DMS153 treated with DMSO at 0.1 percent for 48 hours (cell line): ENCODE results near the gene GALNT18.

ENCODE experiments used
- DNase-seq: peaks from one replicate; lab custom pipeline; 2025; ENCODE audit not compliant: unreplicated experiment; lab: John Stamatoyannopoulos, UW

GALNT18 gene

DNA sequence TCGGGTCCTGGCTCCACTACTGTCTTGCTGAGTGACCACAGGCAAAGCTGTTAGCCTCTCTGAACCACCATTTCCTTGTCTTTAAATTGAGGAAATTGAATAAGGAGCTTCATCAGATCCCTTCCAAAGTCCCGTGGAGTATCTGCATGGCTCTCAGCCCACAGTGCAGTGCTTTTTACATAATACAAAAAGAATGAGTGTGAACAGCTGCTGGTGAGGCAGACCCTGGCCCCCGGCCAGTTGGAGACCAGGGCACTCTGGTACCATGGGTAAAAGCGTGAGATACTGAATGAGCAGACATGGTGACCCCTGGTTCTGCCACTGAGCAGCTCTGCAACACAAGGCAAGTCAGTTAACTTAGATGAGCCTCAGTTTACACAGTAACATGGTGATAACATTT lies 86.8 kb downstream of the GALNT18 start:
- no peak for DNase-seq

DNA sequence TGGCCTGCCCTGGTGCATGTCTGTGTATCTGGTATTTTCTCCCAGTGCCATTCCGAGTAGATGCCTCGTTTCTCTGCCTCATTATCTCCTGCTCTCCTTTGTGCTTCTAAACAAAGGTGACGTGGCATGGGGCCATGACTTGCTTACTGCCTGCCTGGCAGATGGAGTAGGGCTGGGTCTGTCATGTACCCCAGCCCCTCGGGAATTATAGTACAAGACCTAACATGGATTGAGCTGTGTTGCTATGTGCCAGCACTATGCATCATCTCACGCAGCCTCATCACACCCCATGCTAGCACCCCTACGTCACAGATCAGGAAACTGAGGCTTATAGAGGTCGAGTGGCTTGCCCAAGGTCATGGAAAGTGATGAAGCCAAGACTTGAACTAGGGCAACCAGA lies 88.1 kb downstream of the GALNT18 start:
- peak; percentile 26 for DNase-seq

DNA sequence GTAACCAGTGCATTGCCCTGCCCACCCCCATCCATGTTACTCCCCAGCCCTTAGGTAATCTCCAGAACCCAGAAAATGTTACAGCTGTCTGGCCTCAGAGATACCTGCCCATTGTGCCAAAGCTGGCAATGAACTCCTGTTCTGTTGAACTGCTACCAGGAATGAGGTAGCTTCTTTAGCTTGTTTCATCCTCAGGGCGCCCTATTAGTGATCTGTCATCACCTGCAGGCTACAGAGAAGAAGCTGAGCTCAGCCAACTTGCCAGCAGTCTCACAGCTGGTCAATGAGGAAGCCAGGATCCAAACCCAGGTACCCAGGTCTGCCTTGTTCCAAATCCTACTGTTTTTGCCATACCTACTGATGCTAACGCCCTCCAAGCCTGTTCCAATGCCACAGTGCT lies 88.7 kb downstream of the GALNT18 start:
- DNase-seq, result no peak

- DNase-seq, result no peak
Measured at GRCh38 chr11:11532574-11532973, 89.2 kb downstream of the GALNT18 start.

- DNase-seq, result no peak
Measured at GRCh38 chr11:11531131-11531908, 90.5 kb downstream of the GALNT18 start.

DNA sequence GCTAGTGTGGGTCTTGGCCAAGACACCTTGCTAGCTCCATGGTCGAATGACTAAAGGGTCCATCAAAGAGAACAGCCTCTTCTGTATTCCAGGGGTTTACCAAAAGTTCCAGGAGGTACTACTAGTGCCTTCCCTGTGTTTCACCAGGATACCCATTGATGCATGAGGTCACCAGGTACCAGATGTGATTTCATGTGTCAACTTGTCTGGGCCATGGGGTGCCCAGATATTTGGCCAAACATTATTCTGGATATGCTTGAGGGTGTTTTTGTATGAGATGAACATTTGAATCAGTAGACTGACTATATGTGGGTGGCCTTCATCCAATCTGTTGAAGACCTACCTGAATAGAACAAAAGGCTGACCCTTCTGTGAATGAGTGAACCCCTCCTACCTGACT lies 92.8 kb downstream of the GALNT18 start:
- no peak for DNase-seq

DNA sequence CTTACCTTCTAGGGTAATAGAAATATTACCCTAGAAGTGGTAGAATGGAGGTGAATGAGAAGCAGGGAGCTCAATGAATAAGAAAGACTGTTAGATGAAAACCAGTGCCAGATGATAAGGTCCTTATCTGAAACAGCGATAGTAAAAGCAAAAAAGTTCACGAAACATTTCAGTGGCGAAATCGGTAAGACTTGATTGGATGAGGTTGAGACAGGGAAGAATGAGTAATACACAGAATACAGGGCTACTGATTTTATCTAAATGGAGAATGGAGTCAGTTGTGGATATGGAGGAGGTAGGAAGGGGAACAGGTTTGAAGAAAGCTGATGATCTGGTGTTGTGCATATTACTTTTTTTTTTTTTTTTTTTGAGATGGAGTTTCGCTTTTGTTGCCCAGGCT lies 96.5 kb downstream of the GALNT18 start:
- no peak for DNase-seq

DNA sequence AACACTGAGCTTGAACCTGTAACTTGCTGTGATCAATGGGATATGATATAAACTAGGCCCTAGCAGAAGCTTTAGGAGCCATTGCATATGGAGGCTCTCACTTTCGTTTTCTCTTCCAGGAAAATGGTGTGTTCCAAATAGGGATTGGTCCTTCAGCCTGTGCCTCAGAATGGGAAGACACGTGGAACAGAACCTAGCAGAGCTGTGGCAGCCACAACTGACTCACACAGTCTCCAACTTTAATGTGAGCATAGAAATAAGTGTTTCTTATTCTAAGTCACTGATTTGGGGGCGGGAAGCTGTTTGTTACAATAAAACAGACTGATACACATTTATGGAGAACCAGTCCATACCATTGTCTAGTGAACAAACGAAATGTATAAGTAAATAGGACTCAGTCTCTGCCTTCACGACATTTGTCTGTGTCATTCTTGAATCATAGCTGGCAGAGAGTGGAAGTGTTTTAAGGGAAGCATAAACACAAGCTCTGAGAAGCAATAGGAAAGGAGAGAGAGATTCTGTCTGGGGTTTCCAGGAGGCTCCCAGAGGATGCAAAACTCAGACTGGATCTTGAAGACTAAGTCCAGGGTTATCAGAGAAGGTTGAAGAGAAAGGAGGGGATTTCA lies 97.3 kb downstream of the GALNT18 start:
- no peak for DNase-seq

GRCh38 chr11:11522591-11522990 lies 99.2 kb downstream of the GALNT18 start:
- no peak for DNase-seq

DNA sequence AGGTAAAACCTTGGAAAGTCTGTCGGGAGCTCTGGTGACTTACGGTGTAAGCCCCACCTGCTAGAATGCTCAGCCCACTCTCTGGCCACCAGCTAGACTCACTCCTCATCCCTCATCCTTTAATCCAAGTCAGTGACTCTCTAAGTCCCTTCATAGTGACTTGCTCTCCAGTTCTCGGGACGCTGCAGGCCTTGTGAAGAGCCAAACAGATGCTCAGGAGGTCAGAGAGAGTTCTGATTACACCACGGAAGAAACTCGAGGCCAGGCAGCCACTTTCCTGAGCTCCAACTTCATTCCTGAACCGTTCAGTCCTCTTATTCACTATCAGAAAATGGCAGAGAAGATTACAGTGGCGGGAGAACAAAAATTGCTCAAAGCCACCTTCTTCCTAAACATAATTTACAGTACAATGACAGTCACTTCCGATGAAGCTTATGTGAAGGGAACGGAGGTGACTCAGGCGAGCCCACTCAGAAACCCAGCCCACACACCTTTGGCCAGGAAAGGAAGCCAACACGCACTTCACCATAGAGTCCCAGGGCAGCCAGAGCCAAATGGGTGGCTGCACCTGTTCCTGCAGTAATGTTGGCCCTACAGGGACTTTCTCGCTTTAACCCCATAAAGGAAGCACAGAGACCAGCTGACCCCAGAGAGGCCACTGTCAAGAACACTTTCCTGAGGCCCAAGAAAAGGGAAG lies 100.4 kb downstream of the GALNT18 start:
- no peak for DNase-seq

DNA sequence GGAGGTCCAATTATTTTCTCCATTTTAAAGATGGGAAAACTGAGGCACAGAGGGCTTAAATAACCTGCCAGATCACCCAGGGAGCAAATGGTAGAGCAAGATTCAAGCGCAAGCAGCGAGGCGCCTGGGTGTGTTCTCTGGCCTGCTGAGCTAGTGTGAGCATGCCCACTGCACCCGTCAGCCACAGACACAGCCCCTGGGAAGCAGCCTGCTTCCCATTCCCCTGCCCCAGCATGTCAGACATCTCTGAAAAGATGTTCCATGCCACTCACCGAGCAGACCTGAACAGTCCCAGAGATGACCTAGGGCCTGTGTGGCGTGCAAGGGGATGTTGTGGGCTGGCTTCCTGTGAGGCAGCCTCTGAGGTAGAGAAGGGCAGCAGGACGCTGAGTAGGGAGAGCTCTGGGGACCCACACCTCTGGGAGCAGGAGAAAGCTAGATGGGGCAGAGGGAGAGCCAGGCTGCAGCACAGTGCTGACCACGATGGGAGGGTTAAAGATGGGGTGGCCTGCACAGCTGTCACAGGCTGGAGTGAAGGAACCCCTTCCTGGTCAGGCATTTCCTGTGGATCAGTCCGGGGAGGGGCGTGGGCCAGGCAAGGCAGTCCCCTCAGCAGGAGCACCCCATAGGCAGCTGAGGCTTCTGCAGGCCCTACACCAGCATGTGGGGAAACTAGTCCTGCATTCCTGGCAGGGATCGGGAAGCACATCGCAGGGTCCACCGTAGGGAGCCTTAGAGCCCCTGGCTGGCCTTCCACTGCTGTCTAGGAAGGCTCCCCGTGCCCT lies 101.4 kb downstream of the GALNT18 start:
- DNase-seq, result no peak

DNA sequence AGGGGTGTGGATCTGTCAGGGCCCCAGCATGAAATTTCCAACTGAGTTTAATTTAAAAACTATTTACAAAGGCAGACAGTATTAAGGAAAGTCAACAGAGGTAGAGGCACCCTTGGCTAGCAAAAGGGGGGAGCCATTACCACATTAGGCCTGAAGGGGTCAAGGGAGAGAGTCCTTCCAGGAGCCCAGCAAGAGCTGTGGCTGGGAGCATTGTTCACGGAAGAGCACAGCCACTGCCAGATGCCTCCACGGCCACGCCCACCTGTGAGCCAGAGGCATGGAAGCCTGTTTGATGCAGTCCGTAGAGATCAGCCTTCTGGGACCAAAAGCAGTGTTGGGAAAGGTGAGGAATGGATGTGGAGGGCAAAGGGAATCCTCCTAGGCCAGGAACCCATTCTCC lies 102.6 kb downstream of the GALNT18 start:
- no peak for DNase-seq

GRCh38 chr11:11514246-11514645 lies 107.6 kb downstream of the GALNT18 start:
- no peak for DNase-seq

DNA sequence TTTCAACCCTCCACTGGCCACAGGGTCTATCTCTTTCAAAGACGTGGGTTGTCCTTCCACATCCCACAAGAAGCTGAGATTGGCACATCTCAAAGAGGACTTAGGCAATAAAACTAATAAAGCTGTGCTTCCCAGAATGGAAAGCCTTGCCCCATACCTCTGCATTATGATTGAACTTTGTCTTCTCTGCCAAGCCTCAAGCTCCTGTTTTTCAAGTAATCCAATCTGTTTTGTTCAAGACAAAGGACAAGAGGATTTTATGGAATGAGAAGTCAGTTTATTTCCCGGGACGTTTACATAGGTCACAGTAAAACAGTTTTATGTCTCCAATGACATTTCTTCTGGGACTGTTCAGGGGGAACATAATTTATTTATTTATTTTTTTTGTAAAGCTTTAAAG lies 108.4 kb downstream of the GALNT18 start:
- DNase-seq, result no peak

GRCh38 chr11:11512929-11513328 lies 108.9 kb downstream of the GALNT18 start:
- no peak for DNase-seq

DNA sequence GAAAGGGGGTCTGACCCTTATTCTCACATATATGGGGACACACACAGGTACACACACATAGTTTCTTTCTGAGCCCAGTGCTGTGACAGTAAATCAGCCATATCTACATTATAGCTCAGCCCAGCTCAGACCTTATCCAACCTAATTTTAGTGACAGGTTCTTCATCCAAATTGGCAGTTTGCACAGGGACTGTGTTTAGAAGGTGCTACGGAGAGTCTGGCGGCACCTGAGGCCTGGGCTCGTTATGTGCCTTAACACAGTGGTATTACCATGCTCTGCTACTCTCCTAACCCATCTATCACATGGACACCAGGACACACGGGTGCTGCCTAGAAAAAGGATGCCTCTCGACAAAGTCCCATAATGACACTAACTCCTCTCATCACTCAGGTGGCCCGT lies 109.3 kb downstream of the GALNT18 start:
- no peak for DNase-seq

- no peak for DNase-seq
Measured at GRCh38 chr11:11512090-11512489, 109.7 kb downstream of the GALNT18 start.

DNA sequence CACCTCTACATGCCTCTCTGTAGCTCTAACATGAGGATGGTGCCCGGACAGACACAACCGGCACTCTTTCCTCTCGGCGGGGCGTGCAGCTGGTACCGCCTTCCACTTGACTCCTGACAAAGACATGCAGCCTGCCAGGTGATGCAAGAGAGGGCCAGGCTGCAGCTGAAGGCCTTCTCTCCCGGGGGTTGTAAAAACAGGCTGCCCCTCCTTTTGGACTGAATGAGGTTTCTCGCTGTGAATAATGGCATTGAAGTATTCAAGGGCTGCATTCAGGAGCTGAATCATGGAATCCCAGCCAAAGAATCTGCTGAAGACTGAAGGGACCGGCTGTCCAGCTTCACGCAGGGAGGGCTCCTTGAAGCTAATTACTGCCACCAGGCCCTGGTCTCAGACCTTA lies 110.9 kb downstream of the GALNT18 start:
- DNase-seq, result peak; percentile 92

DNA sequence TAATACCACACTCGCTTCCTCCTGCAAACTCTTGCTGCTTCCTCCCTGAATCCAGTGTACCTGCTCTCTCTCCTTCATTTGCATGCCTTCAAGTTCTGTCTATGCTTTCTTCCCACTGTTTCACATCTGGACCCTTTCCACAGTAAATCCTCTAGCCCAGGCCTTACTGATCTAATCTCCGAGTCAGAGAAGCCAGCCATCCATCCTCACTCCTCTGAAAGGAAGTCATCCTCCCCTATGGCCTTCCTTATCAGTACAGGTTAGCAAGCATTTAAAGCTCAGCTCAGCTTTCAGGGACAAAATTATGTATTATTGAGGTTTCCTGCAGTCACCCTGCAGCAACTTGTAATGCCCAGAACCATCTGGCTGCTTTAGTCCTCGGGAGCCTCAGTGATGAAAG lies 116.1 kb downstream of the GALNT18 start:
- no peak for DNase-seq

DNA sequence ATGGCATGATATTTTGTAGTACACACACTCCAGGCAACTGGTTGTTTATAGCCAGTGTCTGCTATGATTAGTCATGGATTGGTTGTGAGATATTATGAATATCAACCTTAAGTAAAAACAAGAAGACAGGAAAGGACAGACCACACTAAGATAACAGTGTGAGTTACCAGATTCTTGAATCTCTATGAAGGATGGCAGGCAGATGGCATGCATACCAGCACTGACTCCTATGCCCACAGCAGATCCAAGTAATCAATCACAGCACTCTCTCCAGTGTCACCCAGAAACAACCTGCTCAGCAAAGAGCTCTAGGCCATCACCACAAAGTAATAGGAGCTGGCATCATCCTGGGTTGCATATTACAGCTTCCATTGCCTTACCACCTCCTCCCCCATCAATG lies 116.6 kb downstream of the GALNT18 start:
- DNase-seq, result no peak

DNA sequence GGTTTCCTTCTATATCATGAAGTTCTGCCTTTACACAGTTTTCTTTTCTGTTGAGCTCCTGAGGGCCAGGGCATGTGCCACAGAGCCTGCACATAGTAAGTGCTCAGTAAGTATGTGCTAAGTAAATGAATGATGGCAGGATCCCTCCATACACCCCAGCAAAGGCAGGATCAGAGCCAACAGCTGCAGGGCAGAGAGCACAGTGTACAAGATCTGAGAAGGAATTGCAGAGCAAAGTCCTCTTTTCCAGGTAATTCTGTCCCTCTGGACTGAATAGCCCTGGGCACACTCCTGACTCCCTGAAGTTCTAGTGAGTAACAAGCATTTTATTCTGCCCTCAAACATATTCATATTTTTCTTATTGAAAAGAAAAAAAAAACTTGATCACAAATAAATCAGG lies 117.7 kb downstream of the GALNT18 start:
- no peak for DNase-seq
